K562 (cell line): Measurements from ENCODE around the gene MEGF9.

Experiments used
- CTCF ChIP-seq, 3 experiments: IDR thresholded peaks in 2 of 3; conservative IDR thresholded peaks in 1 of 3; 2 replicates each; pipeline ENCODE4 v1.5.1; 2011 to 2012; ENCODE audit warnings: low read length in 3 of 3, mild to moderate bottlenecking in 3 of 3, control low read depth in 2 of 3, improper control_type of control experiment in 1 of 3, inconsistent platforms in 1 of 3, low read depth in 1 of 3, mixed read lengths in 1 of 3, moderate library complexity in 1 of 3; ENCODE audit not compliant: insufficient read depth in 2 of 3
- MLX ChIP-seq, 2 experiments: fragments of 450-650 bp in 1 of 2; sonication (generic) in 1 of 2; formaldehyde crosslinking; conservative IDR thresholded peaks; 2 replicates each; pipeline versions ENCODE4 v1.4.0 to v1.8.1; 2020 to 2022; ENCODE audit warnings: mild to moderate bottlenecking in 1 of 2, missing genetic modification reagents in 1 of 2
- RAD21 ChIP-seq, 2 experiments: fragments of 250-450 bp in 1 of 2; fragments of 450-650 bp in 1 of 2; sonication (Bioruptor Pico) in 1 of 2; formaldehyde crosslinking in 1 of 2; IDR thresholded peaks in 1 of 2; conservative IDR thresholded peaks in 1 of 2; 2 replicates each; pipeline versions ENCODE4 v1.4.0 to v1.8.0; 2020 to 2022; ENCODE audit warnings: mild to moderate bottlenecking in 2 of 2, moderate library complexity in 1 of 2
- ZNF184 ChIP-seq: sonication (generic); formaldehyde crosslinking; IDR thresholded peaks from 2 replicates; pipeline ENCODE4 v1.5.0; 2020; ENCODE audit warnings: missing genetic modification reagents

- TF ChIP-seq MLX (CRISPR knock-in tag; conservative IDR thresholded peaks at IDR 0.05) (no peak), CTCF (IDR thresholded peaks at IDR 0.05 in 2 of 3, conservative IDR thresholded peaks at IDR 0.05 in 1 of 3; ENCODE audit: insufficient read depth in 2 of 3, low read depth in 1 of 3, low read length in 3 of 3) (no peak), RAD21 (CRISPR knock-in tag; conservative IDR thresholded peaks at IDR 0.05 in 1 of 2, IDR thresholded peaks at IDR 0.05 in 1 of 2) (no peak), ZNF184 (no peak)
Measured at GRCh38 chr9:120564589-120564988, 149.7 kb downstream of the MEGF9 start.
